ENCODE data around the gene TIFAB.

Gene TIFAB

GRCh38 chr5:135472141-135472540 lies 20.0 kb upstream of the TIFAB start:
- no peak for TF ChIP-seq ZNF274 (IDR thresholded peaks at IDR 0.05; ENCODE audit: low read depth, low read length)
- H3K4me3 ChIP-seq (ENCODE audit: low read length): no peak overlapping the region

- TF ChIP-seq ZNF274 (IDR thresholded peaks at IDR 0.05; ENCODE audit: low read depth, low read length): no peak
- H3K4me3 ChIP-seq (ENCODE audit: low read length): no peak overlapping the region
These were observed 19.6 kb upstream of the TIFAB start for GRCh38 chr5:135471726-135472125.

DNA sequence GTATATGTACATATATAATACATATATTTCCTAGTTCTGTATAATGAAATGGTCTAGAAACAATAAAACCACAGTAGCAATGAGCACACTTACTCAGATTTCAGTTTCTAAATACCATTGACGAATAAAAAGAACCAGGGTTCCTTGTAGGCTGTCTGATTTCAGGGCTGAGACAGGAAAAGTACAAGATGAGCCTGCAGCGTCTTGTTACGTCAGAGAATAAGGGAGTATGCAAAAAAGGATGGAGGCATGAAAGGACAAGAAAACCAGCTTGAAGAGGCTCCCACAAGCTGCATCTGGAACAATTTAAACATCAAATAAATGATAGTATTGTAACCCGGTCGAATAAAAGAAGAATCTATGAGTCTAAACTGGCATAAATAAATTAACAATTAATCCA lies 17.8 kb upstream of the TIFAB start:
- TF ChIP-seq ZNF274 (IDR thresholded peaks at IDR 0.05; ENCODE audit: low read depth, low read length): no peak
- H3K4me3 ChIP-seq (ENCODE audit: low read length): no peak overlapping the region

DNA sequence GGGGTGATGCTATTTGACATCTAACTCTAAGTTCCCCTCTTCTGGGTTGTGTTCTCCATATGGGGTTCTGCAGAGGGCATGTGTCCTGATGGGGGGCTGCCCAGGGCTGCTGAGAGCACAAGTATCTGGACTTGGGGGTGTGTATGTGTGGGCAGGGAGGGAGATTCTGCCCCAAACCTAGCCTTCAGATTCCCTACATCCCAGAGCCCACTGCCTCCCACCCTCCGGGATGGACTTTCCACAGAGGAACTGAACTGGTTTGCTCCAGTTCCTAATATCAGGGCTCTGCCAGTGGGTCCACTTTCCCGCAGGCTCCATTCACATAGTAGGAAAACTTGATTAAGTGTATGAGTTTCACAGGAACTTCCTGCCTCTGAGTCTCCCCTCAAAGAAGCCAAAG lies 16.4 kb upstream of the TIFAB start:
- no peak for TF ChIP-seq ZNF274 (IDR thresholded peaks at IDR 0.05; ENCODE audit: low read depth, low read length)
- no peak overlapping the region for H3K4me3 ChIP-seq (ENCODE audit: low read length)

DNA sequence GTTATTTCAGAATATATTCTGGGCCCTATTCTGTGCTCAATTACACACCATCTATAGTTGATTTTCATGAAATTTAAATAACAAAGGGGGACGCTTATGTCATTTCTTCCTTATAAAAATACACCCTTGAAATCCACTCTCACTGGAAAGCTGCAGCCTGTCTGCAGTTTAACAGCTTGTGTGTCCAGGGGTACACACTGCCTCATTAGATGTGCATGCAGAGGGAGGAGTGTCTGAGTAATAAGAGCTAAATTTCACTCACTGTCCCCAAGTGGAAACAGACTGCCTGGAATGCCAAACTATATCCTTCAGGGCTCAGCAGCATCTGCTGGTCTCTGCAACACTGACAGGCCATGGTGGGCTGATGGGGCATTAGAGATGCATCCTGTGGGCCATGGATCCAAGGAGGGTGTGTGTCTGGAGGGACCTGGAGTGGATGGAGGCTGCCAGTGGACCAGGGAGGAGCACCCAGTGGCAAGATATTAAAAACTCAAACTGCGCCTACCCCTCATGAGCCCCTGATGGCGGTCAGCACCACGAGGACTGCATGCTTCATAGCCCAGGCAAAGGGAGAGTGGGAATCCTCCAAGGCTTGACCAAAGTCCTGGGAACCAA lies 15.8 kb upstream of the TIFAB start:
- no peak overlapping the region for H3K4me3 ChIP-seq (ENCODE audit: low read length)
- TF ChIP-seq ZNF274 (IDR thresholded peaks at IDR 0.05; ENCODE audit: low read depth, low read length): no peak

DNA sequence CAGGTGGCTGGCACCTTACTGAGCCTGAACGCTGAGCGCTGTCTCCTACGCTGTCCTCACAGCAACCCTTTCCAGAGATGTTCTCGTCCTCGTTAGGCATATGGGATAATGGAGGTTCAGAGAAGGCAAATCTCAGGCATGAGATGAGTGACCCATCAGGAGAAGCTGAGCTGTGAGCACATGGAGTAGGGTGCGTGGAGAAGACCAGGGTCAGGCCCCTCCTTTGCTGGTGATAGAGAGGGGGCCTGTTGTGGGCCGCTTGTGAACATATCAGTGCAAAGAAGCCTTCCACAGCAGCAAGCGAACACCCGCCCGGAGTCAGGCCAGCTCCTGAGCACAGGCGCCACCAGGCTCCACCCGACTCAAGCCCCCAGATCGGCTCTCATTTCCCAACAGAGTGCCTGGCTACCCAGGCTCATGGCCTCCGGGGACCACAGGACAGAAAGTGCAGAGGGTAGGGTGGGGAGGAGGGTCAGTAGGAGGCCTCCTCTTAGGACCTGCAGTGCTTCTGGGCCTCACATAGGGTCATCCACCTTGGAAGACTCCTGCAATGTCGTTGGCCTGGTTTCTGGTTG lies 15.0 kb upstream of the TIFAB start:
- no peak overlapping the region for H3K4me3 ChIP-seq (ENCODE audit: low read length)
- TF ChIP-seq ZNF274 (IDR thresholded peaks at IDR 0.05; ENCODE audit: low read depth, low read length): no peak

DNA sequence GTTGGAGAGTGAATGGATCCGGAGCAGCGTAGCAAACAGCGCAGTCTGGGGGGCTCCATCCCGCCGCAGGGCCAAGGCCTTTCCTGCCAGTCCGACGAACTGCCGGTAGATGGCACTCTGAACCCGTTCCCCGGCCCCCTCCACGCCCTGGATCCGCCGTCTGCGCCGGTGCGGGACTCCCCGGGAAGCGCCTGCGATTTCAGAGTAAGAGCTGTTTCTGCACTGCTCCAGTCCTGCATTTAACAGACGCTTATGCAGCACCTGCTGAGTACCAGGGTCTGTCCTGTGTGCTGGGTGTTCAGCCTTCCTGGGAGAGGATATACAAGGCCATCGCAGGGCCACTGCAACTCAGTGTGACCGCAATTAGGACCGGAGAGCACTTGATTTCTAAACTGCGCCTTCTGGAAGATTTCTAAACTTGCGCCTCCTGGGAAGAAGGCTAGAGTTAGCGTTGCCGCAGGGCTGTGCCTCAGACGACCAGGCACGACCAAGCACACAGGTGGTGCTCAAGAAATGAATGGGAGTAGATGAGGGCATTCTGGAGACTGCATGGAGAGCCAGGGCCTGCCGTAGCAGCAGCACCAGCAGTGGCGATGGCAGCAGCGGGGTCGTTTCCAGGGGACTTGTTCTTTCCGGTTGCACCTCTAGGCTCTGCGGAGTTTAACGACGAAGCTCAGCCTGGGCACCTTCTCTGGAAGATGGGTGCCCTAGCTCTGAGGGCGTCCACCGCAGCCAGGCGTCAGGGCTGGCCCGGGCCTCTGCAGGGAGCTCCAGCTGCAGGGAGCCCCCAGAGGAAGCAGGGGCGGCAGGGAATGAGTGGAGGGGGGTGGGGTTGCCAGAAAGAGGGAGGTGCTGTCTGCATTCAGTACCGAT lies 14.3 kb upstream of the TIFAB start:
- no peak overlapping the region for H3K4me3 ChIP-seq (ENCODE audit: low read length)
- TF ChIP-seq ZNF274 (IDR thresholded peaks at IDR 0.05; ENCODE audit: low read depth, low read length): no peak

GRCh38 chr5:135465391-135466122 lies 13.4 kb upstream of the TIFAB start:
- TF ChIP-seq ZNF274 (IDR thresholded peaks at IDR 0.05; ENCODE audit: low read depth, low read length): no peak
- no peak overlapping the region for H3K4me3 ChIP-seq (ENCODE audit: low read length)

DNA sequence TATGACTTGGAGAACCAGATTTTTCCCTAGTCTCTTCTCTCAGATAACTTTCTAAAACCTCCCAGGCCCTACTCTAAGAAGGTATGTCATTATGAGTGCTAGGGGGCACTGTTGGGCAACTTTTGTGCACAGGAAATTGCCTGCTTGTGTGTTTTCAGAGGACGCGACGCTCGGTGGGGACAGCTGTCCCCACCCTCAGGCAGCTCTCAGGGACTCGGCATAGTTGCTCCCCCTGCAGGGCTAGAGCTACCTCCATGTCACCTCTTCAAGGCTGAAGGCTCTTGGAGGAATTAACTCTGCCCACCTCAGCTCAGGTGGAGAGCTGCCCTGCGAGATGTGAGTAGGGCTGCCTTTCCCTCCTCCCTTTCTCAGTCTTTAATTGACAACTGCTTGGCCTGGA lies 10.2 kb upstream of the TIFAB start:
- H3K4me3 ChIP-seq (ENCODE audit: low read length): no peak overlapping the region
- TF ChIP-seq ZNF274 (IDR thresholded peaks at IDR 0.05; ENCODE audit: low read depth, low read length): no peak

DNA sequence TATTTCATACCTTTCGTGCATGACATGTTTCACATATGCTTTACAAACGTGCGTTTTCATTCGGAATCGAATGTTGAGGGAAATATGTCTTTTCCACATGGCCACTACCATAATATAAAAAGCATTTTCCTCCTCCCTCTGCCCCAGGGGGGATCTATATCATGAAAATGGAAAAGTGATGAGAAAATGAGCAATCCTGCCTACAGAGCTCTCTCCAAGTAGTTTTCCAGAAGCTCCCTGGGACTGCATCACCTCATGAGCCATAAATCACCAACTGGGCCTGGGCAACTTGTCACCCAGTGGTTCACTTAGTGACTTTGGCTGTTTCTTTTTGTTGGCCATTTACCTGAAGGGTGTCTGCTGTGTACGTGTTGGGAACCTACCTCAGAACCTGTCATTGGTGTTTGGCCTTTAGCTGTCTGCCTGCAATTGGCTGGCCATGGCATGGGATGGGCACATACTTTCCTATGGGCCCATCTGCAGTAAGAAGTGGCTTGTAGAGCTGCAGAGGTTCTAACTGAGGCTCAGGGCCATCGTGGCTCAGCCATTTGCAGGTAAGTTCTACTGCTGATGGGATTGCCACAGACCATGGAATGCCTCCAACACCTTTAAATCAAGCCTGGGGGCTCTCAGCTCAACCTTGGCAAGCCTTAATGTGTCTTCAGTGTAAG lies 9.5 kb upstream of the TIFAB start:
- TF ChIP-seq ZNF274 (IDR thresholded peaks at IDR 0.05; ENCODE audit: low read depth, low read length): no peak
- H3K4me3 ChIP-seq (ENCODE audit: low read length): no peak overlapping the region

DNA sequence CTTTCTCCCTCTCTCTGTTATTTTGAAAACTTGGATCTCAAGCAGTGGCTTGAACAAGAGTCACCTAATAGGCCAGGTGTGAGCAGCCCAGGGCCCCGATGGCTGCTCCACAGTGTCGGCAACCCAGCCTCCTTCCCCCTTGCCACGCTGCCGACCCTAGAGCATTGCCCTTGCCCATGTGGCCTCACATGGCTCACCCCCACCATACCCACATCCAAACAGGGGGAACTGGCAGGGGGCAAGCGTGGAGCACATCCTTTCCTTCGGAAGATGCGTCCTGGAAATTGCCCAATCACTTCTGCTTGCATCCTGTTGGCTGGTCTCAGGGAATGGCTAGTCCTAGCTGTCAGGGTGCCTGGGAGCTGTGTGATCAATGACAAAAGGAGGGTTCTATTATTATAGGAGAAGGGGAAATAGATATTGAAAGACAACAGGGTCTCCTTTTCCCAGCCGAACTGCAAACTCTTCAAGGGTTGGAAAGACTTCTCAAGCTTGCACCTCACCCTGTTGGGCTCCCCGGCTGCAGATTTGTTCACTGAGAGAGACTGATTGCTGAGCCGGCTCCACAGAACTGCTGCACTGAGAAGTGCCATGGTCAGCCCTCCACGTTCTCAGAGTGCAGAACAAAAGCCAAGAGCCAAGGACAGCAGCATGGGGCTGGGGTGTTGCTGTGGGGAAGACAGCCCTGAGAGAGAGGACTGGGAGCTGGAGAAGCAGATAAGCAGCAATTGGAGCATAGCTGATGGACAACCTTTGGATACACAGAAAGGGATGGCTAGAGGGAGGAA lies 8.3 kb upstream of the TIFAB start:
- TF ChIP-seq ZNF274 (IDR thresholded peaks at IDR 0.05; ENCODE audit: low read depth, low read length): no peak
- H3K4me3 ChIP-seq (ENCODE audit: low read length): no peak overlapping the region

DNA sequence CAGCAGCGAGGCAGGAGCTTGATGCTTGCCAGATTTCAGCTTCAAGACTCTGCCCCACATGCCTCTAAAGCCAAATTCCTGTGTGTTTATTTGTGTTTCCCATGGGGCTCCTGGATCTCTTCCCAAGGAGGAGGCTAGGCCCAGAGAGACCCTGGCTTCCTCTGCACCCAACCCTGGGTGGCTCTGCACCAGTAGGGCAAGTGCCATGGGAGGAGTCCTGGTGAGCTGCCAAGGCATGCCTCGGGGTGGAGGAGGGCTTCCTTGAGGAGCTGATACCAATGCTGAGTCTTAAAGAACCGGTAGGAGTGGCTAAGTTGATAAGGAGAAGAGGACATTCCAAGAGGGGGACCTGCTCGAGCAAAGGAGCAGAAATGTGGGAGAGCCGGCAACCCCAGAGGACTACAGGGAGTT lies 6.8 kb upstream of the TIFAB start:
- TF ChIP-seq ZNF274 (IDR thresholded peaks at IDR 0.05; ENCODE audit: low read depth, low read length): no peak
- H3K4me3 ChIP-seq (ENCODE audit: low read length): no peak overlapping the region

GRCh38 chr5:135458356-135458755 lies 6.2 kb upstream of the TIFAB start:
- no peak overlapping the region for H3K4me3 ChIP-seq (ENCODE audit: low read length)
- TF ChIP-seq ZNF274 (IDR thresholded peaks at IDR 0.05; ENCODE audit: low read depth, low read length): no peak
